ENCODE results near the gene ZFP92. TPM values are rescaled to one million over a fixed set of nuclear protein-coding genes. Genes with fewer than 3 reads are reported as not detected.

ZFP92 gene
- total RNA-seq, 1 donor from 2014 or later: 1.6 TPM

GRCh38 chrX:153449368-153450113, 38.3 kb downstream of the ZFP92 start:
- H3K4me3 Mint-ChIP-seq: no peak overlapping the region
- TF ChIP-seq, protein P1, sequence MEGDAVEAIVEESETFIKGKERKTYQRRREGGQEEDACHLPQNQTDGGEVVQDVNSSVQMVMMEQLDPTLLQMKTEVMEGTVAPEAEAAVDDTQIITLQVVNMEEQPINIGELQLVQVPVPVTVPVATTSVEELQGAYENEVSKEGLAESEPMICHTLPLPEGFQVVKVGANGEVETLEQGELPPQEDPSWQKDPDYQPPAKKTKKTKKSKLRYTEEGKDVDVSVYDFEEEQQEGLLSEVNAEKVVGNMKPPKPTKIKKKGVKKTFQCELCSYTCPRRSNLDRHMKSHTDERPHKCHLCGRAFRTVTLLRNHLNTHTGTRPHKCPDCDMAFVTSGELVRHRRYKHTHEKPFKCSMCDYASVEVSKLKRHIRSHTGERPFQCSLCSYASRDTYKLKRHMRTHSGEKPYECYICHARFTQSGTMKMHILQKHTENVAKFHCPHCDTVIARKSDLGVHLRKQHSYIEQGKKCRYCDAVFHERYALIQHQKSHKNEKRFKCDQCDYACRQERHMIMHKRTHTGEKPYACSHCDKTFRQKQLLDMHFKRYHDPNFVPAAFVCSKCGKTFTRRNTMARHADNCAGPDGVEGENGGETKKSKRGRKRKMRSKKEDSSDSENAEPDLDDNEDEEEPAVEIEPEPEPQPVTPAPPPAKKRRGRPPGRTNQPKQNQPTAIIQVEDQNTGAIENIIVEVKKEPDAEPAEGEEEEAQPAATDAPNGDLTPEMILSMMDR (IDR thresholded peaks at IDR 0.05): no peak
- no peak for DNase-seq

DNA sequence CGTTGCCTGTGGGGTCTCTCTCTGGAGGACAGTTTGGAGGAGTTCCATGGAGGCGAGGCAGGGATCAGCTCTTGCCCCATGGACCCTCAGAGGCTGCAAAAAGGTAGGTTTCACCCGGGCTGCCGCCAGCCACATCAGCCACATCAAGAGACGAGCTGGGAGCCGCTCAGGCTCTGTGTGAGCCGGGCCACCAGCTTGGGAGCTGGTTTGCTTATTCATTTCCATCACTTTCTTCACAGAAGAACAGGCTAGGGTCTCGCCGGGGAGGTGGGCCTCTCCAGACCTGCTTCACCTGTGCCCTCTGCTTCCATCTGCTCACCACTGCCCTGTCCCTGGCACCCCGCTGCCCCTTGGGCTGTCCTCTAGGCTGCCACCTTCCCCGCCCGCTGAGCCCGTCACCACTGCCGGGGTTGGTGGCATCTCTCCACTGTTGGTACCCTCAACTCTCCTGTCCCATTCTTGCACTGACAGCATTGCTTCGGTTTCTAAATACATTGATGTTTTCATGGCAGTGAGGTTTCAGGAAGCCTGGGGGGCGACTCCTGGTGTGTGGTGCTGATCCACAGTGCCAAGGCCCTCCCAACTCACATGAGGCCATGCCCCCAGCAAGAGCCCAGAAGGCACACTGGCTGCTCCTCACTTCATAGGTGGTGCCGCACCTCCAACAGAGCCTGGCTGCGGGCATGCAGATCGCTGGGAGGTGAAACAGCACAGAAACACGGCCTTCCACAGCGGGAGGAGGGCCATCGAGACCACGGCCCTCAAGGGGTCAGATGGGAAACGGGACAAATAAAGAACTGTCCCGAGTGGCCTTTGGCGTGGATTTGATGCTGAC, 39.1 kb downstream of the ZFP92 start:
- no peaks in the 10 kb centered on the region for H3K9me3 Mint-ChIP-seq
- H3K27ac Mint-ChIP-seq: no peak overlapping the region
- CTCF ChIA-PET: no interaction called here
- ATAC-seq (ENCODE audit: low read depth) (no peak), DNase-seq (no peak)
- TF ChIP-seq, protein P1 (IDR thresholded peaks at IDR 0.05): no peak
- peaks cover 34% of the 10 kb centered on the region for H3K36me3 Mint-ChIP-seq (ENCODE audit: low read depth)
- no peak overlapping the region for H3K4me3 Mint-ChIP-seq
- intact Hi-C loops (cut with micrococcal nuclease): no loop called here
- POLR2A ChIA-PET: no interaction called here
- no peaks in the 10 kb centered on the region for H3K4me1 Mint-ChIP-seq
- no peaks in the 10 kb centered on the region for H3K27me3 Mint-ChIP-seq

More at GRCh38 chrX:153449368-153450113, 38.3 kb downstream of the ZFP92 start:
- no peak for ATAC-seq (ENCODE audit: low read depth)
- ChIA-PET POLR2A (no interaction called here), CTCF (no interaction called here)
- Mint-ChIP-seq H3K27ac (no peak overlapping the region), H3K36me3 (ENCODE audit: low read depth) (peaks cover 29% of the 10 kb centered on the region), H3K9me3 (no peaks in the 10 kb centered on the region), H3K4me1 (no peaks in the 10 kb centered on the region), H3K27me3 (no peaks in the 10 kb centered on the region)
- intact Hi-C loops (cut with micrococcal nuclease): no loop called here

GRCh38 chrX:153450949-153451277, 39.6 kb downstream of the ZFP92 start:
- Mint-ChIP-seq H3K4me1 (no peaks in the 10 kb centered on the region), H3K27ac (no peak overlapping the region), H3K27me3 (no peaks in the 10 kb centered on the region), H3K4me3 (no peak overlapping the region), H3K9me3 (no peaks in the 10 kb centered on the region), H3K36me3 (ENCODE audit: low read depth) (peaks cover 36% of the 10 kb centered on the region)
- DNase-seq (no peak), ATAC-seq (ENCODE audit: low read depth) (no peak)
- TF ChIP-seq, protein P1 (IDR thresholded peaks at IDR 0.05): no peak
- intact Hi-C loops (cut with micrococcal nuclease): no loop called here
- ChIA-PET CTCF (no interaction called here), POLR2A (no interaction called here)

DNA sequence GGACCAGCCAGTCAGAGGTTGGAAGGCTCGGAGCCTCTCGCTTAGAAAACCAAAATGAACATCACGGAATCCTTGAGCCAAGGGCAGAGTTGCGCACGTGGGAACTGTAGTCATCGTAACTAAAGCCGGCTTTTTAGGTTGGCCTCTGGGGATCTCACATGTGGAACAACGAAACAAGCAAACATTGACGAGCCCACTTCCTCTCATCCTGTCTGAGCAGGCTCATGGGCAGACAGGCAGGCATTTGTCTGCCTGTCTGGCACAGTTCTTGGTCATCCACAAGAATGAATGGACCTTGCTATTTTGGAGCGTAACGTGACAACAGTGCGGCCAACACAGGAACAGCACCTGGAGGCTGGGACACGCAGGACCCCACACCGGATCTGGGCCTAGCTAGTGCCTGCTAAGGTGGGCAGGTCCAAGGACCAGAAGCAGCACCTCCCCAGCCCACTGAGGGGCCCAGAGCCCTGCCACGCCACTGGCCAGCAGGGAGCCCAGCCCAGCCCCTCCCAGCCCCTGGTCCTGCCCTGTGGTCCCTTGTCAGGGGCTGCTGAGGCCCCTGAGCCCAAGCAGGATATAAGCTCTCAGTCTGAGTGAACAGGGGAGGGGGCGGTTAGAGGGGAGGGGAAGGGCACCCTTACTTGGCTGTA, 43.8 kb downstream of the ZFP92 start:
- H3K4me1 Mint-ChIP-seq: no peaks in the 10 kb centered on the region
- no peaks in the 10 kb centered on the region for H3K9me3 Mint-ChIP-seq
- TF ChIP-seq, protein P1 (IDR thresholded peaks at IDR 0.05): no peak
- ChIA-PET POLR2A (no interaction called here), CTCF (no interaction called here)
- peaks cover 47% of the 10 kb centered on the region for H3K36me3 Mint-ChIP-seq (ENCODE audit: low read depth)
- no peak for ATAC-seq (ENCODE audit: low read depth)
- H3K4me3 Mint-ChIP-seq: no peak overlapping the region
- intact Hi-C loops (cut with micrococcal nuclease): no loop called here
- no peak overlapping the region for H3K27ac Mint-ChIP-seq
- no peaks in the 10 kb centered on the region for H3K27me3 Mint-ChIP-seq
- no peak for DNase-seq

DNA sequence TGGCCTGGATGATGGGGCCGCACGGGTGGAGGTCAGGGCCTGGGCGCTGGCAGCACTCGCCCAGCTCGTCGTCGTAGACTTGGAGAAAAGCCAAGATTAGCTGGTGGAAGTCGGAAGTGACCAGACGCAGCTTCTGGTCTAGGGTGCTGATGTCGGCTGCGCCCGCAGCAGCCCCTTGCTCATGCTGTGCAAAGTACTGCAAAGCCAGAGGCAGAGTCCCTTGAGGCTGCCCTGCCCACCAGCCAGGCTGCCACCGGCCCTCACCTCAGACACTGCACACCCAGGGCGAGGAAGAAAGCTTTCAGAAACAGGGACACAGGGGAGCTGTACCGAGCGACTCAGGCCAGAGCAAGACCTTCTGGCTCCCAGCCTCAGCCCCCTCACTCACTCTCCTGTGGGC, 44.3 kb downstream of the ZFP92 start:
- TF ChIP-seq, protein P1 (IDR thresholded peaks at IDR 0.05): no peak
- intact Hi-C loops (cut with micrococcal nuclease): no loop called here
- peaks cover 46% of the 10 kb centered on the region for H3K36me3 Mint-ChIP-seq (ENCODE audit: low read depth)
- ATAC-seq (ENCODE audit: low read depth) (no peak), DNase-seq (no peak)
- no peak overlapping the region for H3K27ac Mint-ChIP-seq
- H3K4me1 Mint-ChIP-seq: no peaks in the 10 kb centered on the region
- no peaks in the 10 kb centered on the region for H3K9me3 Mint-ChIP-seq
- H3K27me3 Mint-ChIP-seq: no peaks in the 10 kb centered on the region
- ChIA-PET POLR2A (no interaction called here), CTCF (no interaction called here)
- H3K4me3 Mint-ChIP-seq: no peak overlapping the region

Data from activated B cell treated with CpG ODN at 0.5 μM for 24 hours (primary cell).